Brain microvascular endothelial cell (primary cell): Measurements from ENCODE around the gene EYS.

Source experiments
- DNase-seq: peaks from one replicate; pipeline ENCODE4 v3.0.0-alpha.2; 2020
- H3K27ac ChIP-seq: fragments of 250-450 bp; sonication (Bioruptor Pico); 2 replicates; pipeline ENCODE4 v1.5.1; 2020; ENCODE audit warnings: mild to moderate bottlenecking, moderate library complexity
- H3K27me3 ChIP-seq: fragments of 250-450 bp; sonication (Bioruptor Pico); replicated peaks from 2 replicates; pipeline ENCODE4 v1.5.1; 2020; ENCODE audit warnings: mild to moderate bottlenecking
- H3K36me3 ChIP-seq: fragments of 250-450 bp; sonication (Bioruptor Pico); replicated peaks from 2 replicates; pipeline ENCODE4 v1.5.1; 2020; ENCODE audit warnings: mild to moderate bottlenecking
- H3K4me3 ChIP-seq: 2 replicates; pipeline ENCODE4 v1.5.1; 2011; ENCODE audit warnings: low read depth, mild to moderate bottlenecking, control low read depth, low read length, moderate library complexity
- CTCF ChIP-seq: IDR thresholded peaks from 2 replicates; pipeline ENCODE4 v1.5.1; 2011; ENCODE audit warnings: low read depth, mild to moderate bottlenecking, moderate library complexity, low read length, control low read depth, inconsistent platforms; ENCODE audit errors: missing control alignments
- in situ Hi-C: cut with HindIII; loops from 2 replicates; pipeline ENCODE4 v1.10.0; 2017; ENCODE audit warnings: low sequenced_read_pairs, low pct_ligation_motif_present

Gene EYS

GRCh38 chr6:65707126-65707826 lies at the start of gene EYS:
Gene EYS, minus strand, starts transcription at chr6:65707226. Its CDS starts 211,816 bp downstream, at chr6:65495410.
- Histone ChIP-seq H3K27me3 (no peaks in the 10 kb centered on the region), H3K27ac (no peak within 1 kb of the TSS), H3K36me3 (no peaks in the 10 kb centered on the region), H3K4me3 (no peak within 1 kb of the TSS)
- in situ Hi-C loops = no loop called here
- DNase-seq = no peak
- TF ChIP-seq CTCF = no peak

DNA sequence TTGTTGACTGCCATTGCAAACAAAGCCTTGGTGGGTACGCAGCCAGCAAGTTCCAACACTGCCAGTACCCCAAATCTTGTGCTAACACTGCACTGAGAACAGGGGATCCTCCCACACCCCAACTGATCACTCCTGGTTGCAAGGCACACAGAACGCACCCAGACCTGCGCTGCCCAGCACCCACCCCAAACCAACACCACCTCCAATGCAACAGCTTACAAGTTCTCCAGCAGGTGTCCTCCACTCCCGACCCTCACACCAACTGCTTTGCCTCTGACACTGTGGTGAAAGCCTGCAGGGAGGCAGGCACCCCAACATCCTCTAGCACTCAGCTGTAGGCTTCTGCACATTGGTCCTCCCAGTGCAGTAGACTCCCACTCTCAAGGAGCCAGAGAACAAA lies 39.3 kb upstream of the EYS start:
- no peak for DNase-seq
- TF ChIP-seq CTCF = no peak
- in situ Hi-C loops = no loop called here
- no peak overlapping the region for H3K4me3 ChIP-seq
- no peaks in the 10 kb centered on the region for H3K36me3 ChIP-seq
- no peaks in the 10 kb centered on the region for H3K27me3 ChIP-seq
- H3K27ac ChIP-seq = no peak overlapping the region

DNA sequence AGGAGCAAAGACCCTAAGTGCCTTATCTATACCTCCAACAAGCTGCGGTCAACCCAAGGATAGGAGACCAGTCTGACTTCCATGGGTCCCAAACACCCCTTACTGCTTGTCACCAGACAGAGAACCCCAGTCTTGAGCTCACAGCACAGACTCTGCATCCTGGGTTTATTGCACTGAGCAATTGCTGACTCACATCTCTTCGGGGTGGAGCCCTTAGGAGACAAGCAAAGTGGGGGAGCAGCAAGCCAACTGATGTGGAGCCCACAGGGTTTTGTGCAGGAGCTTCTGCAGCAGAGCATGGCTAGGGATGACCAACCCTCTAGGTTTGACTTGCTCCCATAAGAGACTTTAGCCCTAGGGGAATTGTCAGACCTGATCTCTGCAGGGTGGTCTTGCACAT lies 38.6 kb upstream of the EYS start:
- no peak for DNase-seq
- in situ Hi-C loops = no loop called here
- TF ChIP-seq CTCF = no peak
- Histone ChIP-seq H3K4me3 (no peak overlapping the region), H3K27ac (no peak overlapping the region), H3K27me3 (no peaks in the 10 kb centered on the region), H3K36me3 (no peaks in the 10 kb centered on the region)

DNA sequence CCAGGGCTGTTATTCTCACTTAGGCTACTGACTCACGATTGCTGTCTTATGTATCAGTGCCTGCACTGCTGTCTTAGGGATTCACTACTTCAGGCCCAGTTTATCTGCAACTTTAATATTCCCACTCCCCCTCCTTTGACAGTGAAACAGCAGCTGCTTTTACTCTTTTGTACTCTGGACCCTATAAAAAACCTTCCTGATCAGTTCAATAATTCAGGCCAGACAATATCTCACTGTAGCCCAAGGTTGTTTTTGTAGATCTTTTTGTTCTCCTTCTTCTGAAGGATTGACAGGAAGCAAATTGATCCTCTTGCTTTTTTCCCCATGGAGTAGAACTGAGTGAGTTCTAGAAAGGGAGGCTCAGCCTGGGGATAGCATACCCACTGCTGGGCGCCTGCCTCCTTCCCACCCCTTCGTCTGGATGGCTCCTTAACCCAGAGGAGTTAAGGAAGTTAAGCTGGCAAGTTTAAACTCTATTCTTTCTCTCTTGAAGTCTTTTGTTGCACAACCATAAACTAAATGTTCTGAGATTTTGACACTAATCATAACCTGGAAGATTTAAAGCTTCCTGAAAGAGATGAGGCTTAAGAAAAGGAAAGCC lies 22.0 kb upstream of the EYS start:
- Histone ChIP-seq H3K27me3 (no peaks in the 10 kb centered on the region), H3K4me3 (no peak overlapping the region), H3K36me3 (no peaks in the 10 kb centered on the region), H3K27ac (no peak overlapping the region)
- no peak for TF ChIP-seq CTCF
- in situ Hi-C loops = no loop called here
- DNase-seq = no peak

- in situ Hi-C loops = no loop called here
- Histone ChIP-seq H3K36me3 (no peaks in the 10 kb centered on the region), H3K27ac (no peak overlapping the region), H3K4me3 (no peak overlapping the region), H3K27me3 (no peaks in the 10 kb centered on the region)
- DNase-seq = no peak
- no peak for TF ChIP-seq CTCF
Measured at GRCh38 chr6:65719101-65719500, 12.1 kb upstream of the EYS start.
